KOPT-K1 (cell line): ENCODE data around the gene PRKACA.

Source experiments
- H3K27ac ChIP-seq: fragments of 200-600 bp; sonication (generic); 2 replicates; pipeline ENCODE4 v1.5.1; 2016; ENCODE audit warnings: antibody characterized with exemption, mild to moderate bottlenecking, low read depth, low read length; ENCODE audit not compliant: poor library complexity, severe bottlenecking
- H3K36me3 ChIP-seq: fragments of 200-600 bp; sonication (generic); 2 replicates; pipeline ENCODE4 v1.5.1; 2017; ENCODE audit warnings: antibody characterized with exemption, mild to moderate bottlenecking, low read length, moderate library complexity; ENCODE audit not compliant: insufficient read depth
- H3K9me3 ChIP-seq: fragments of 200-600 bp; sonication (generic); 2 replicates; pipeline ENCODE4 v1.5.1; 2017; ENCODE audit warnings: antibody characterized with exemption, low read length, mild to moderate bottlenecking; ENCODE audit not compliant: insufficient read depth, poor library complexity, severe bottlenecking

The PRKACA gene

GRCh38 chr19:14136509-14137281, 19.1 kb upstream of the PRKACA start, which contains the start of gene ASF1B:
TSS of gene ASF1B (minus strand) at chr19:14136589. CDS start at chr19:14136456, 133 bp downstream.
- Histone ChIP-seq H3K9me3 (no peaks in the 10 kb centered on the region), H3K27ac (peak within 1 kb of the TSS; percentile 85), H3K36me3 (peaks cover 28% of the 10 kb centered on the region)

GRCh38 chr19:14135985-14136508, 18.5 kb upstream of the PRKACA start:
- H3K27ac ChIP-seq, result peak overlapping the region; percentile 85
- H3K36me3 ChIP-seq, result peaks cover 32% of the 10 kb centered on the region
- H3K9me3 ChIP-seq, result no peaks in the 10 kb centered on the region

DNA sequence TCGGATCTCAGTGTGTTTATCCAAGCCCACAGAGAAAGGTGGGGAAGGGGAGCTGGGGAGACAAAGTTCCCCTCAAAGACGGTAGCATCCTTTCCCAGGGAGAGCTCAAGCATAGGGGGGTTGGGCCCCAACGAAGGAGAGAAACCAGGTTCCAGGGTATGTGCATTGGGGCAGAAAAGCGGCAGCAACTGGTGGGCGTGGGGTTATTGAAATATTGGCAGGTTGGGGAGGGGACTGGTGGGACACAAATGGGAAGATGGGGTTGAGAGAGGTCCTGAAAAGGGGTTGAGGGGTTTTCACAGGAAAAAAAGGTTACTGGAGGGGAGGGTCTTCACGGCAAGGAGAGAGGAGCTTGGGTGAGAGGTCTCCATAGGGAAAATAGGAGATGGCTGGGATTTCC, 17.8 kb upstream of the PRKACA start:
- peaks cover 32% of the 10 kb centered on the region for H3K36me3 ChIP-seq
- peak overlapping the region; percentile 85 for H3K27ac ChIP-seq
- no peaks in the 10 kb centered on the region for H3K9me3 ChIP-seq

- no peaks in the 10 kb centered on the region for H3K9me3 ChIP-seq
- no peak overlapping the region for H3K27ac ChIP-seq
- H3K36me3 ChIP-seq, result peaks cover 85% of the 10 kb centered on the region
Observed at GRCh38 chr19:14127929-14128509, 10.5 kb upstream of the PRKACA start.

GRCh38 chr19:14127176-14127575, 9.6 kb upstream of the PRKACA start:
- no peak overlapping the region for H3K27ac ChIP-seq
- peaks cover 87% of the 10 kb centered on the region for H3K36me3 ChIP-seq
- H3K9me3 ChIP-seq, result no peaks in the 10 kb centered on the region

DNA sequence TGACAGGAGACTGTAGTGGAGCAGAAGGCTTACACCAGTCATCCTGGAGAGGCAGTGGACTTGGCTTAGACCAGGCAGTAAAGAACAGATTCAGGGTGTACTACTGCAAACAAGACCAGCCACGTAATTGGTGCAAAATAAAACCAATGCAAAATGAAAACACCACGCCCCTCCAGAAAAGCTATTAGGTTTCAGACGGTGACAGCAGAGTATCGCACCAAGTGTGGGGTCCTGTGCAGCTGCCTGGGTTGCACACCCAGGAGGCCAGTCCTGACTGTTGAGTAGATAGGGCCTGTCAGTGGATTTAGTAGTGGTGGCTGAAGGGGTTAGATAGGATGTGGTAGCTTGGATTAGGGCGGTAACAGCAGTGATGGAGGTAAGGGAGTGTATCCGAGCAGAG, 5.4 kb upstream of the PRKACA start:
- H3K27ac ChIP-seq, result no peak overlapping the region
- peaks cover 81% of the 10 kb centered on the region for H3K36me3 ChIP-seq
- H3K9me3 ChIP-seq, result no peaks in the 10 kb centered on the region

DNA sequence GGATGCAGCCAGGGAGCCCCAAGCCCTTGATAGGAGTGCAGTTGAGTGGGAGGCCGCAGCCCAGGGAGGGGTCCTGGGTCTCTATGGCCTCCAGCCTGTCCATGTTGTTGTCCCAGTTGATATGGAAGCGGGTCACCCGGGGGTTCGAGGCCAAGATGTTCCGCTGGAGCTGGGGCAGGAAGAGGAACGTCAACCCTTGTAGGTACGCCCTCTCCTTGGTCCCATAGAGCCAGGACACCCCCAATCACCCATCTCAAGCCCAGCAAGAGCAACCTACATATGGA, 2.9 kb upstream of the PRKACA start:
- Histone ChIP-seq H3K27ac (no peak overlapping the region), H3K36me3 (peaks cover 57% of the 10 kb centered on the region), H3K9me3 (no peaks in the 10 kb centered on the region)

DNA sequence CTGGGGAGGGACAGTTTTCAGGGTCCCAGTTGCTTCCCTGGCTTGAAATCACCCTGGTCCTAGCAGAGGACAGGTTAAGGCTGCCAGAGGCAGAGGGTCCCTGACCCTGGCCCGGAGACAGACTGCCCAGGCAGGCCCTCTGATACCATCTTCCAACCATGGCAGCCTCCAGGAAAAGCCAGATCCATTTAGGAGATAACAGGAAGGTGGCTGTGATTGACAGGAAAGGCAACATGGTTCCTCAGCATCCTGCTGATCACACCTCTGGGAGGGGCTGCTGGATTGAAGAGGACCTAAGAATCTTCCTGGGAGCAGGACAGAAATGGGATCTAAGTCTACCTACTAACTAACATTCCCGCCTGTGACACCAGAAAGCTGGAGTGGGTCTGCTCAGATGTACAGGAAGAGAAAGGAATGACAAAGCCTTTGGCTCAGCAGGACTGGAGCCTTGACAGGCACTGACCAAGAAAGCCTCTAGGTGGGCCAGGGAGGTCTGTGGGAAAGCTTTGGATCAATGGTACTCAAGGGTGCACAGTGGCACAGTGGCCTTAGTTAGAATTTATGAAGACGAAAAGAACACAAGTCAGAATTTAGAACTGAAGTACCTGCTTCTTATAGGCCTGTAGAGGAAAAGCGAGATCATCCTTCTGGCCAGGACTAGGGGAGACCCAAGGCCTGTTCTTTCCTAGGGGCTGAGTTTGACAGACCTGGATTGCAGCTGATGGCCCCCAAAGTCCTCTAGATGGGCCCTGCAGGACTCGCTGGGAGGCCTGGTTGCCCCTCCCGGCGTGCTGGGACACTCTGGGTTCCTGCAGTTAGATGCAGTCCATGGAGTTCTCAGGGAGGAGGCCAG, 2.3 kb upstream of the PRKACA start:
- Histone ChIP-seq H3K27ac (no peak overlapping the region), H3K9me3 (no peaks in the 10 kb centered on the region), H3K36me3 (peaks cover 51% of the 10 kb centered on the region)

GRCh38 chr19:14119146-14119545, 1.6 kb upstream of the PRKACA start:
- Histone ChIP-seq H3K9me3 (no peaks in the 10 kb centered on the region), H3K27ac (no peak overlapping the region), H3K36me3 (peaks cover 44% of the 10 kb centered on the region)

DNA sequence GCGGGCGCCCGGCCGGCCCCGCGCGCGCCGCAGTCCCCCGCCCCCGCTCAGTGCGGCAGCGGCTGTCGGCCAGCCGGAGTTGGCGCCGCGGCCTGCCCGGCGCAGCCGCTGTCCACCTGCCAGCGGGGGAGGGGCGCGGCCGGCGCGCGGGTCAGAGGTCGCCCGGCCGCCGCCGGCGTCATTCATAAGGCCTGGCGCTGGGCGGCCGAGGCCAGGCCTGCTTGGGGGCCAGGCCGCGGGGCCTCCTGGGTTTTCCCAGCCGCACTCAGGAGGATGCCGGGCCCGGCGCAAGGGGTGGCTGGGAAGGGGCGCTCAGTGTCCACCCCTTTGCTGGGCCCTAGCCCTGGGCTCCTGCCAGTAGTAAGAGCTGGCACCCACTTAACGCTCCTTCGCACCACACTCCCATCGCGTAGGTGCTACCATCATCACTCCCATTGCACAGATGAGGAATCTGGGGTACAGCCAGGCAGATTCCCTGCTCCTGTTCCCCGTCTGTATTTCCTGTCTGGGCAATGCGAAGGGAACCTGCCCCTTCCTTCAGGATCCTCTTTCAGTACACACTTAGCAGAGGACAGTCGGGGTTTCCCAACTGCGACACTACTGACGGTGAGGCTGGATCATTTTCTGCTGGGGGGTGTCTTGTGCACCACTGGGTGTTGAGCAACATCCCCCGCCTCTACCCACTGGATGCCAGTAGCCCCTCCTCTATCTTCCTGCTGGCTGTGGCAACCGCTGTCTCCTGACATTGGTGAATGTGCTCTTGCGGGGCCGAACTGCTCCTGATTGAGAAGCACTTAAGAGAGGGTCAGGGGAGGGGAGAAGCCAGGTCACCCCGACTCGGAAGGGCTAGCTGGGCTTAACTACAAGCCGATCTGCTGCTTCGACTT, 846 bp upstream of the PRKACA start:
- peaks cover 36% of the 10 kb centered on the region for H3K36me3 ChIP-seq
- peak overlapping the region; percentile 40 for H3K27ac ChIP-seq
- no peaks in the 10 kb centered on the region for H3K9me3 ChIP-seq

DNA sequence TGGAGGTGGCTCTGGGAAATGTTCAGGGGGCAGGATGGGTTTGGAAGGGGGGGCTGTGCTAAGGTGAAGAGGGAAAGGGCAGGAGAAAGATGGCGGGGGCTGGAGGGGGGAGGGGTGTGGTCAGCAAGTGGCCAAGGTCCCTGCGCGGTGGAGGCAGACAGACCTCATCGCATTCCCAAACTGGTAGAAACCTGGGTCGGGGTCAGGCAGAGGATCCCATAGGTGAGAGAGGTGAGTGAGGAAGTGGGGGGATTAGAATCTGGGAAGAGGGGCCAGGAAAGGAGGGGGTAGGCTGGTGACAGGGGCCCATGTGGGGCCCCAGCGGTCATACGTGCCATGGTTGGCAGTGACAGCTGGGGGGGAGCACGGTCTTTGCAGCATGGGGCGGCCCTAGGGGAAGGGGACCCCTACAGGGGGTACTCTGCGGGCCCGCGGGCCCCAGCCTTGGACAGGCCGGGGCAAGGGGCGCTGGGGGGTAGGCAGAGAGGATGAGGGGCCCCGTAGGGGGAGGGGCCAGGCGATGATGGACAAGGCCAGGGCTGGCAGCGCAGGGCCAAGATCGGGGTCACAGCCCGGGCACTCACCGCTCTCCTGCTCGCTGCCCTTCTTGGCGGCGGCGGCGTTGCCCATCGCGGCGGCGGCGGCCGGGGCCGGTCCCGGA, 514 bp downstream of the PRKACA start:
- peak overlapping the region; percentile 35 for H3K27ac ChIP-seq
- H3K9me3 ChIP-seq, result no peaks in the 10 kb centered on the region
- H3K36me3 ChIP-seq, result peaks cover 24% of the 10 kb centered on the region

DNA sequence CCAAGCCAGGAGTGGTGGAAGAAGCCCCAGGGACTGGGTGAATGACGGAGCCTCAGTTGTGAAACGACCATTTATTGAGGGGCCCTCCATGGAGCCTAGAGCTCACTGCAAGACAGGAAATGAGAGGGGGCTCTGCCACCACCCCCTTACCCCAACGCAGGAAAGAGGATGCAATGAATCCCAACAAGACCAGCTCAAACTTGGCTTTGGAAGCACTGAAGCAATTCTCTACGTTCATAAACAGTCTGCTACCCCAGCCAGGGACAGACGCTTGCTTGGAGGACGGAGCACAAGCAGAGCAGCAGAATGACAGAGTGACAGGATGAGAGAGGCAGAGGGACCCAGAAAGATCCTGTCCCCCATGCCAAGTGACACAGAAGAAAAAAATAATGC, 1.0 kb downstream of the PRKACA start:
- Histone ChIP-seq H3K36me3 (peaks cover 19% of the 10 kb centered on the region), H3K9me3 (no peaks in the 10 kb centered on the region), H3K27ac (peak overlapping the region; percentile 35)

- no peak overlapping the region for H3K27ac ChIP-seq
- H3K9me3 ChIP-seq, result no peaks in the 10 kb centered on the region
- peaks cover 12% of the 10 kb centered on the region for H3K36me3 ChIP-seq
Observed at GRCh38 chr19:14115756-14116155, 1.8 kb downstream of the PRKACA start.

GRCh38 chr19:14114854-14115253, 2.7 kb downstream of the PRKACA start:
- no peak overlapping the region for H3K27ac ChIP-seq
- H3K9me3 ChIP-seq, result no peaks in the 10 kb centered on the region
- H3K36me3 ChIP-seq, result peaks cover 5% of the 10 kb centered on the region
